Neural cell (in vitro differentiated cells): Measurements from ENCODE around the gene RIN1. TPM values are rescaled to one million over a fixed set of nuclear protein-coding genes. Genes with fewer than 3 reads are reported as not detected.

ENCODE experiments used
- H2AFZ ChIP-seq: fragments of 200-600, 300-800 bp; sonication (generic), shearing (Covaris generic); 2 replicates; pipeline ENCODE4 v1.6.0; 2014; ENCODE audit warnings: low read depth, mild to moderate bottlenecking, antibody characterized with exemption, low read length, moderate library complexity
- H3F3A ChIP-seq: fragments of 200-600 bp; shearing (Covaris generic); 2 replicates; pipeline ENCODE4 v1.6.1; 2016; ENCODE audit warnings: mild to moderate bottlenecking, moderate library complexity, mixed read lengths, antibody characterized with exemption, low read length; ENCODE audit not compliant: insufficient read depth, poor library complexity, severe bottlenecking
- H3K27ac ChIP-seq: fragments of 200-600, 300-800 bp; sonication (generic), shearing (Covaris generic); 2 replicates; pipeline ENCODE4 v1.5.1; 2014; ENCODE audit warnings: mild to moderate bottlenecking, low read length, moderate library complexity
- H3K27me3 ChIP-seq: fragments of 300-800, 200-600 bp; sonication (generic), shearing (Covaris generic); 2 replicates; pipeline ENCODE4 v1.6.0; 2014; ENCODE audit warnings: mild to moderate bottlenecking, low read depth, low read length, moderate library complexity; ENCODE audit not compliant: insufficient read depth
- H3K36me3 ChIP-seq: fragments of 300-800, 200-600 bp; sonication (generic), shearing (Covaris generic); 2 replicates; pipeline ENCODE4 v1.5.1; 2014; ENCODE audit warnings: mild to moderate bottlenecking, antibody characterized with exemption, low read length, moderate library complexity; ENCODE audit not compliant: insufficient read depth
- H3K4me2 ChIP-seq: fragments of 300-800, 200-600 bp; sonication (generic), shearing (Covaris generic); 2 replicates; pipeline ENCODE4 v1.6.0; 2014; ENCODE audit warnings: mild to moderate bottlenecking, low read length
- H3K4me3 ChIP-seq: fragments of 300-800, 200-600 bp; sonication (generic), shearing (Covaris generic); 2 replicates; pipeline ENCODE4 v1.5.1; 2014; ENCODE audit warnings: mild to moderate bottlenecking, low read length, moderate library complexity
- H3K79me2 ChIP-seq: fragments of 200-600 bp; shearing (Covaris generic); replicated peaks from 2 replicates; pipeline ENCODE4 v1.6.0; 2014; ENCODE audit warnings: mild to moderate bottlenecking, low read length, moderate library complexity; ENCODE audit not compliant: insufficient read depth
- H3K9ac ChIP-seq: fragments of 300-800, 200-600 bp; sonication (generic), shearing (Covaris generic); 2 replicates; pipeline ENCODE4 v1.6.1; 2016; ENCODE audit warnings: mild to moderate bottlenecking, low read length, mixed read lengths
- H3K9me2 ChIP-seq: fragments of 200-600 bp; shearing (Covaris generic); 2 replicates; pipeline ENCODE4 v1.6.1; 2016; ENCODE audit warnings: mild to moderate bottlenecking, low read length, mixed read lengths; ENCODE audit not compliant: insufficient read depth
- H3K9me3 ChIP-seq: fragments of 200-600, 300-800 bp; sonication (generic), shearing (Covaris generic); 2 replicates; pipeline ENCODE4 v1.6.1; 2016; ENCODE audit warnings: mild to moderate bottlenecking, mixed run types, low read length, moderate library complexity, mixed read lengths
- H4K20me1 ChIP-seq: fragments of 200-600 bp; shearing (Covaris generic); 2 replicates; pipeline ENCODE4 v1.6.1; 2016; ENCODE audit warnings: mild to moderate bottlenecking, mixed run types; ENCODE audit not compliant: insufficient read depth
- CTCF ChIP-seq: fragments of 450-650 bp; IDR thresholded peaks from 2 replicates; pipeline ENCODE4 v1.5.1; 2014; ENCODE audit warnings: antibody characterized with exemption, mild to moderate bottlenecking, moderate library complexity; ENCODE audit not compliant: poor library complexity, severe bottlenecking
- EP300 ChIP-seq: fragments of 450-650 bp; conservative IDR thresholded peaks from 2 replicates; pipeline ENCODE4 v1.6.1; 2014; ENCODE audit warnings: antibody characterized with exemption, mild to moderate bottlenecking, moderate library complexity; ENCODE audit not compliant: poor library complexity, severe bottlenecking
- EZH2 ChIP-seq: fragments of 200-600, 300-800 bp; shearing (Covaris generic), sonication (generic); IDR thresholded peaks from 2 replicates; pipeline ENCODE4 v1.6.1; 2014; ENCODE audit warnings: antibody characterized with exemption, low read length, borderline replicate concordance, mild to moderate bottlenecking; ENCODE audit not compliant: insufficient read depth, poor library complexity, severe bottlenecking
- MXI1 ChIP-seq: fragments of 450-650 bp; conservative IDR thresholded peaks from 2 replicates; pipeline ENCODE4 v1.6.1; 2014; ENCODE audit warnings: antibody characterized with exemption, mild to moderate bottlenecking; ENCODE audit not compliant: poor library complexity, severe bottlenecking
- POLR2AphosphoS5 ChIP-seq: IDR thresholded peaks from 2 replicates; pipeline ENCODE4 v1.6.1; 2012
- RAD21 ChIP-seq: fragments of 450-650 bp; conservative IDR thresholded peaks from 2 replicates; pipeline ENCODE4 v1.6.1; 2014; ENCODE audit warnings: antibody characterized with exemption, mild to moderate bottlenecking, moderate library complexity
- REST ChIP-seq: IDR thresholded peaks from 2 replicates; pipeline ENCODE4 v1.6.1; 2012; ENCODE audit warnings: borderline replicate concordance
- SMC3 ChIP-seq: fragments of 450-650 bp; conservative IDR thresholded peaks from 2 replicates; pipeline ENCODE4 v1.6.1; 2014; ENCODE audit warnings: antibody characterized with exemption, mild to moderate bottlenecking, moderate library complexity; ENCODE audit not compliant: poor library complexity
- TAF1 ChIP-seq: IDR thresholded peaks from 2 replicates; pipeline ENCODE4 v1.6.1; 2012; ENCODE audit warnings: low read depth
- polyA plus RNA-seq: library from polyadenylated mRNA; depleted of rRNA; stranded (reverse); fragments of >200 nt; gene quantifications from 2 replicates; pipeline ENCODE4 v1.2.3, GENCODE V29; 2014

The RIN1 gene
- polyA plus RNA-seq, 1 donor from 2014 or later = 4.2 TPM

- TF ChIP-seq EP300 (no peak), CTCF (no peak), EZH2 (no peak), SMC3 (no peak), RAD21 (no peak), POLR2AphosphoS5 (no peak), REST (no peak), MXI1 (no peak), TAF1 (no peak)
- Histone ChIP-seq H3K36me3 (no peaks in the 10 kb centered on the region), H2AFZ (no peak overlapping the region), H3K27me3 (peaks cover 11% of the 10 kb centered on the region), H3K9me3 (no peaks in the 10 kb centered on the region), H3K79me2 (no peaks in the 10 kb centered on the region), H3K27ac (no peak overlapping the region), H3F3A (no peaks in the 10 kb centered on the region), H3K4me3 (no peak overlapping the region), H3K4me2 (no peak overlapping the region), H3K9ac (no peak overlapping the region), H4K20me1 (no peaks in the 10 kb centered on the region), H3K9me2 (no peaks in the 10 kb centered on the region)
Observed at GRCh38 chr11:66315498-66315885, 20.7 kb downstream of the RIN1 start.

GRCh38 chr11:66314561-66315497, 21.4 kb downstream of the RIN1 start:
- no peak overlapping the region for H2AFZ ChIP-seq
- no peak overlapping the region for H3K4me2 ChIP-seq
- H3K36me3 ChIP-seq = no peaks in the 10 kb centered on the region
- TF ChIP-seq CTCF = no peak
- TF ChIP-seq EP300 = no peak
- no peak for TF ChIP-seq SMC3
- no peak for TF ChIP-seq RAD21
- TF ChIP-seq TAF1 = no peak
- no peak for TF ChIP-seq REST
- no peak for TF ChIP-seq MXI1
- TF ChIP-seq EZH2 = no peak
- TF ChIP-seq POLR2AphosphoS5 = no peak
- H3K9me3 ChIP-seq = no peaks in the 10 kb centered on the region
- no peak overlapping the region for H3K9ac ChIP-seq
- H3K27me3 ChIP-seq = peaks cover 11% of the 10 kb centered on the region
- H3F3A ChIP-seq = no peaks in the 10 kb centered on the region
- no peaks in the 10 kb centered on the region for H4K20me1 ChIP-seq
- H3K79me2 ChIP-seq = no peaks in the 10 kb centered on the region
- no peaks in the 10 kb centered on the region for H3K9me2 ChIP-seq
- H3K27ac ChIP-seq = no peak overlapping the region
- no peak overlapping the region for H3K4me3 ChIP-seq
